HG03571 (cell line): ENCODE measurements around the gene KCNMA1.

ENCODE experiments used
- ATAC-seq: cut with Tn5 transposase; IDR thresholded peaks from one replicate; pipeline ENCODE4 v1.9.1; 2021; ENCODE audit not compliant: unreplicated experiment

KCNMA1 gene

GRCh38 chr10:77231375-77231774 is 406.2 kb downstream of the KCNMA1 start:
- no peak for ATAC-seq

GRCh38 chr10:77230194-77230593 is 407.4 kb downstream of the KCNMA1 start:
- no peak for ATAC-seq

- ATAC-seq = no peak
These were observed 407.9 kb downstream of the KCNMA1 start for GRCh38 chr10:77229704-77230103.

- no peak for ATAC-seq
These were observed 409.0 kb downstream of the KCNMA1 start for GRCh38 chr10:77228559-77228958.

- ATAC-seq = no peak
These were observed 410.6 kb downstream of the KCNMA1 start for GRCh38 chr10:77226853-77227565.

- ATAC-seq = no peak
These were observed 411.2 kb downstream of the KCNMA1 start for GRCh38 chr10:77226452-77226851.

- ATAC-seq = no peak
These were observed 411.6 kb downstream of the KCNMA1 start for GRCh38 chr10:77226020-77226419.

GRCh38 chr10:77223526-77224460 is 413.8 kb downstream of the KCNMA1 start:
- no peak for ATAC-seq

- no peak for ATAC-seq
These were observed 417.5 kb downstream of the KCNMA1 start for GRCh38 chr10:77220150-77220549.

GRCh38 chr10:77219046-77219445 is 418.6 kb downstream of the KCNMA1 start:
- no peak for ATAC-seq

- ATAC-seq = no peak
These were observed 422.8 kb downstream of the KCNMA1 start for GRCh38 chr10:77214799-77215198.

GRCh38 chr10:77212632-77213031 is 425.0 kb downstream of the KCNMA1 start:
- no peak for ATAC-seq

- no peak for ATAC-seq
These were observed 427.0 kb downstream of the KCNMA1 start for GRCh38 chr10:77210645-77211044.

- ATAC-seq = no peak
These were observed 428.8 kb downstream of the KCNMA1 start for GRCh38 chr10:77208684-77209256.

- no peak for ATAC-seq
These were observed 429.8 kb downstream of the KCNMA1 start for GRCh38 chr10:77207828-77208185.

GRCh38 chr10:77207182-77207827 is 430.3 kb downstream of the KCNMA1 start:
- ATAC-seq = no peak

GRCh38 chr10:77205135-77205534 is 432.5 kb downstream of the KCNMA1 start:
- no peak for ATAC-seq

- no peak for ATAC-seq
These were observed 433.4 kb downstream of the KCNMA1 start for GRCh38 chr10:77204171-77204570.

- ATAC-seq = no peak
These were observed 434.8 kb downstream of the KCNMA1 start for GRCh38 chr10:77202857-77203256.

- ATAC-seq = no peak
These were observed 436.2 kb downstream of the KCNMA1 start for GRCh38 chr10:77201135-77202106.
